D341Med (cell line): ENCODE data around the gene DRC1.

Experiments used
- DNase-seq: peaks from one replicate; pipeline ENCODE4 v3.0.0; 2012; ENCODE audit warnings: low spot score

DRC1 gene

GRCh38 chr2:26493566-26493965 lies 91.8 kb downstream of the DRC1 start:
- no peak for DNase-seq

GRCh38 chr2:26494199-26494598 lies 92.5 kb downstream of the DRC1 start:
- DNase-seq, result no peak

- DNase-seq, result no peak
Observed at GRCh38 chr2:26494891-26495290, 93.2 kb downstream of the DRC1 start.

- DNase-seq, result no peak
Observed at GRCh38 chr2:26495705-26496297, 94.1 kb downstream of the DRC1 start.

- DNase-seq, result no peak
Observed at GRCh38 chr2:26500406-26500805, 98.7 kb downstream of the DRC1 start.

GRCh38 chr2:26503231-26503880 lies 101.6 kb downstream of the DRC1 start:
- DNase-seq, result peak; percentile 94

- no peak for DNase-seq
Observed at GRCh38 chr2:26504002-26504401, 102.3 kb downstream of the DRC1 start.

- no peak for DNase-seq
Observed at GRCh38 chr2:26506279-26506678, 104.6 kb downstream of the DRC1 start.
